Pons (tissue), 1 donor: Measurements from ENCODE around the gene DUSP10.

ENCODE experiments used
- DNase-seq: peaks from one replicate; pipeline ENCODE4 v3.0.0-alpha.2; 2016; ENCODE audit warnings: low spot score

DUSP10 gene

DNA sequence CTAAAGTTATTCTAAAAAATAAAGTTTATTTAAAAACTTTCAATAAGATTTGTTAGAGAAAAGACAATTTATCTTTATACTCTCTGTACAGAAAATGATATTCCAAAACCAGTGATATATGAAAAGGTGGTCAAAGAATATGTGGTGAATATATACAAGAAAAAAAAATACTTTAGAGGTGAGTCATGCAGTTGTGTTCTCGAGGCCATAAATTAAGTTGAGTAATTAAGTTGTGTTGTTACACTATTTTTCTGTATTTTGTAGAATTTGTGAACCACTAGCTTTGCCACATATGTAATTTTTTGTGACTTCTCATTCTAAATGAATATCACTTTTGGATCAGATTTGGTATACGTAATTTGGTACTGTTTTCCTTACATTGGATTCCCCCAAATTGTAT lies 23.6 kb upstream of the DUSP10 start:
- no peak for DNase-seq

DNA sequence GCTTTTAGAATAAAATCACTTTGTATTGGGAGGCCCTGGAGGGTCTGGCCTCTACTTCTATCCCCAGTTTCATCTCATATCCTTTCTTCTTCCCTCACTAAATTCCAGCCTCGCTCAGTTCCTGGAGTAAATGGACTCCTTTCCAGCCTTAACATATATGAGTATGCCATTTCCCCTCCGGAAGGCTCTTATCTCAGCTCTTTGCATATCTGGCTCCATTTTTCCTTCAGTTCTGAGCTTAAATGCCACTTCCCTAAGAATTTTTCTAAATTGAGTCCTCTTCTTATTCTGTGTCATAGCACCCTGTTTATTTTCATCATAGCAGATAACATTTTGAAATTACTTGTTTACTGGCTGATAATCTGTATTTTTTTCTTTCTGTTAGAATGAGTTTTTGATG lies 20.2 kb upstream of the DUSP10 start:
- no peak for DNase-seq

DNA sequence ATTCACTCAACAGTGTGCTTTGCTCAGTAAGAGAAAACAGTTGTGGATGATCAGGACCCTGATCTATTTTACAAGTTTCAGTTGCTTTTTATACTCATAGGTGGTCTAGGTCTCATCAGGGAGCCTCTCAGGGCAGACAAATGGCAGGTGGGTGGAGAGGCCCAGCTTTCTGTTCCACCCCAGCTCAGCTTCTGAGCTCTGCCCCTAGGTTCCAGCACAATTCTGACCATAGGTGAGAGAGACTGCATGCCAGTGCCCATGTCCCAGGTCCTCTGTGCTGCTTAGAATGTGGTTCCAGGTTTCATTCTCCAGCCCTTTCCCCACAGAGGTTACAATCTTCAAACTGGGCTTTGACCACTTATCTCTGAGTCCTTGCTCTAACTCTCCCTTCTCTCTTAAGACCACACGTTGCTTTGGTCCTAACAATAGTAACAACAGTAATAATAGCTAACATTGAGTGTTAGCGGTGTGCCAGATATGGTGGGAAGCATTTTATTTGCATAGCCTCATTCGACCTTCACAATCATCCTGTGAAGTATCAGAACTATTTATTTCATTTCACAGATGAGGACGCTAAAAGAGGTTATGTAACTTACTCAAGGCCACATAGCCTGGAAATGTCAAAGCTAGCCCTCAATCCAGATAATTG lies 19.6 kb upstream of the DUSP10 start:
- no peak for DNase-seq

DNA sequence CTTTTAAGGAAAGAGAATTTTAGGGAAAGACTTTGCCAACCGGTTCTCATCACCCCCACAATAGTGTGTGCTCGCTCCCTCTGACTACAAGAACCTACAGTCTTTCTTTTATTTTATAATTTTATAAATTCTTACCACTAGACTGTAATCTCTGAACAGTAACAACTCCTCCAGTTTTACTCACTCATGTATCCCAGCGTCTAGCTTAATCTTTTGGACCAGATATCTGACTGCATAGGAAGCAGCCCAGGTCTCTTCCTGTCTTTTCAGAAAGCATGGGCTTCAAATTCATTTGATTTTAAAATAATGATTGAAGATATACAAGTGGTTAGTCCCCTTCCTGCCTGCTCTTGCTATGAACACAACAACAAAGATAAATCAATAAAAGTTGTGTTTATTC lies 19.0 kb upstream of the DUSP10 start:
- DNase-seq, result no peak

DNA sequence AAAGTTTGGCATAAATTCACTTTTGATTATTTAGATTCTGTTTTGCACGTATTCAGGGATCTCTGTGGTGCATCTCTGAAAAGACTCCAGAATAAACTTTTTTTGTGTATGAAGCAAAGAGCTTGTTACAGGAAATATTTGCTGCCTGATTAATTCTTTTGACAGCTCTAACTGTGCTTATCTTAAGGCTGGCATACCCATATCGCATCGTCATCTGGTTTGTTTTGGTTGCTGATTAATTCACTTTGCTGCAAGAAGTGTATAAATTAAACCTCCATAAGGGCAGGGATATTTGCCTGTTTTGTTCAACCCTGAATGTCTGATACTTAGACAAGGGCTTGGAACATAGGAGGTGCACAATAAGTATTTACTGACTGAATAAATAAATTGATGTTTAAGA lies 17.5 kb upstream of the DUSP10 start:
- no peak for DNase-seq

DNA sequence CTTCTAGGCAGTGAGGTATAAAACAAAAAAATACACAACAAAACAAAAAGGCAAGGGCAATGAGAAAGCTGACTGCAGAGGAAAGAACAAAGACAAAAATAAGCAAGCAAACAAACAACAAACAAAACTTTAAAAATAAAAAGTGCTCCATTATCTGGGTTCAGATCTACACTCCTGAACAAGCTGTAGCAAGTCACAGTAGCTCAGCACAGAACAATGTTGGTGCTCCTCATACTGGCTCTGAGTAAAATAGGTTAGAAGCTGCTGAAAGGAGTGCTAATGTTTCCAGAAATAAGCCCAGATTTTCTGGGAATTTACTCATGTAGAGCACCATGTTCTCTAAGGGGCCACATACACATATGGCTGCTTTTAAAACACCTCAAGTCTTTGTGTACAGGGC lies 16.6 kb upstream of the DUSP10 start:
- DNase-seq, result no peak

DNA sequence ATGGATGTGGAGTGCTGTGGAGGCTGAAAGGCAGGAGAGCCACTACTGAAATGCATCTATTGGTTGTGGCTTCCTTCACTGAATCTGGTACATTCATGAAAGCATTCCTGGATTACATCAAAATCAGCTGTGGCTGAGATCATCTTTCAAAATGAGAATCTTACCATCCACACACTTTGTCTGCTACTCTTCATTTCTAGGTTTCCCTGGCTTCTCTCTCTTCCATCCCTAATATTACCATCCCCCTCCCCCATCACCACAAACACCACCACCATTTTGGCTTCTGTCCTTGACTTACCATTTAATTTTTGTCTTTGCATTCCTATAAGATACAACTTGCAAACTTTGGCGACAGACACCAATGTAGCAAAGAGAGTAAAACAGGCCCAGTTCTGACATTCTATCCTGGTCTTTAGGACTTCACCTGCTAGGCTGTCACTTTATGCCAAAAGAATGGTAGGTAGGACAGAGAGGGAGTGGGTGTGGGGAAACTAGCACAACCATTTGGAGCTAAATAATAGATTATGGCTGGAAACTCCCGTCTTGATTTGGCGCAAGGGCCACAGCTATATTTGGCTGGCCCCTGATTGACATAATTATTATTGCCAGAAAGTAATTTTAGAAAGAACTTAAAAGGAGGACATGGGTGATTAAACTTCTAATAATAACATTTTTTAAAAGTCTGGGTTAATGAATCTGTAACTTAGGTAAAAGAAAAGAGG lies 15.1 kb upstream of the DUSP10 start:
- no peak for DNase-seq

DNA sequence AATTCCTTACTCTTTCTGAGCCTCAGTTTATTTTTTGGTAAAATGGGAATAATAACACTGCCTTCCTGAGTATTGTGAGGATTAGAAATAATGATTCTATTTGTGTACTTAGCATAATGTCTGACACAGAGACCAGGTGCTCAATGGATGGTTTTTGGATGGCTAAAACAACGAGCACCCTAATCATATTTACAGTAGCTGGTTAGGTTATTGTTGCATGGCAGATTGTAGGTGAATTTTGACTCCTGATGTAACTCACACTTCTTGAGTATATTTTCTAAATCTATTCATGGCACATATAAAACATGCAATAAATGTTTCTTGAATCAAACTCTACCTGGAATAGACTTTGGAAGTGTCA lies 11.9 kb upstream of the DUSP10 start:
- no peak for DNase-seq

DNA sequence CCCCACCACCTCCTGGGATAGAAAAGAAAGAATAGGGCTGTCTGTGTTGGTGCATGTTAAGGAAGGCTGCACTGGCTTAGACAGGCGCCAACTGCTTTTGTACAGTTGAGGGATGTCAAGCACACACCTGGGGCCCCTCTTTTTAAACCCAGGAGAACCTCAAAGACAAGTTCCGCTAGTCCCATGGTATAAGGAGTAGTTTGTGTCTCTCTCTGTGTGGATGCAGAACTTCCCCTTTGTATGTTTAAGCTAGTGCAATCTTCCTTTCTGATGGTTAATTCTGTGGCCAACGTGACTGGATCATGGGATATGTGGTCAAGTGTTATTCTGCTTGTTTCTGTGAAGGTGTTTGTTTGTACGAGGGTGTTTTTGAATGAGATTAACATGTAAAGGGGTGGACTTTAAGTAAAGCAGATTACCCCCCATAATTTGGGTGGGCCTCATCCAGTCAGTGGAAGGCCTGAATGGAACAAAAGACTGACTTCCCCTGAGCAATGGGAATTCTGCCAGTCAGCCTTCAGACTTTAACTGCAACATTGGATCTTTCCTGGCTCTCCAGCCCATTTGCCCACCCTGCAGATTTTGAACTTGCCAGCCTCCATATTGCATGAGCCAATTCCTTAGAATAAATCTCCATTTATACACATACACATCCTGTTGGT lies 9.5 kb upstream of the DUSP10 start:
- DNase-seq, result peak; percentile 52

DNA sequence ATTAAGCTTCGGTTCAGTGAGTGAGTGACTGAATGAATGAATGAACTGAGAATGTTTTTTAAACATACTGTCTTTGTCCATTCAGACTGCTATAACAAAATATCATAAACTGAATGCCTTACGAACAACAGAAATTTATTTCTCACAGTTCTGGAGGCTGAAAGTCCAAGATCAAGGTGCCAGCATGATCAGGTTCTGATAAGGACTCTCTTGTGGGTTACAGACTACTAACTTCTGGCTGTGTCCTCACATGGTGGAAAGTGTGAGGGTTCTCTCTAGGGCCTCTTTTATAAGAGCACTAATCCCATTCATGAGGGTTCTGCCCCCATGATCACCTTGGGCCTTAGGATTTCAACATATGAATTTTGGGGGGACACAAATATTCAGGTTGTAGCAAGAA lies 7.1 kb upstream of the DUSP10 start:
- DNase-seq, result no peak

DNA sequence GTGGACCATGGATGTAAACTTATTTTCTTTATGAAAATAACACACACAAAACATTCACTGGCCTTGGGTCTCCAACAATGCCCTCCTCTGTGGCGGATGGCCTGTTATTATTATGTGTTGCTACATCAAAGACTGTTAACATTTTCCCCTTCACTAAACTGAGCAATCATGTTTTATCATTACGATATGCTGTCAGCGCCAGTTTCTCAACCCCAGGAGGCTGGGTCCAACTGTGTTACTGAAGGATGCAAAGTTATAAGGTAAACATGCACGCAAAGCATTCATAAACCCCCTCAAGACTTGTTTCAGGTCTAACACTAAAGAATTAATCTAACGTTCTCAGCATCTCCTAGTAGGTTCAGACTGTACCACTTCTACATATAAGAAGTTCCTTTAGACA lies 6.0 kb upstream of the DUSP10 start:
- DNase-seq, result no peak

DNA sequence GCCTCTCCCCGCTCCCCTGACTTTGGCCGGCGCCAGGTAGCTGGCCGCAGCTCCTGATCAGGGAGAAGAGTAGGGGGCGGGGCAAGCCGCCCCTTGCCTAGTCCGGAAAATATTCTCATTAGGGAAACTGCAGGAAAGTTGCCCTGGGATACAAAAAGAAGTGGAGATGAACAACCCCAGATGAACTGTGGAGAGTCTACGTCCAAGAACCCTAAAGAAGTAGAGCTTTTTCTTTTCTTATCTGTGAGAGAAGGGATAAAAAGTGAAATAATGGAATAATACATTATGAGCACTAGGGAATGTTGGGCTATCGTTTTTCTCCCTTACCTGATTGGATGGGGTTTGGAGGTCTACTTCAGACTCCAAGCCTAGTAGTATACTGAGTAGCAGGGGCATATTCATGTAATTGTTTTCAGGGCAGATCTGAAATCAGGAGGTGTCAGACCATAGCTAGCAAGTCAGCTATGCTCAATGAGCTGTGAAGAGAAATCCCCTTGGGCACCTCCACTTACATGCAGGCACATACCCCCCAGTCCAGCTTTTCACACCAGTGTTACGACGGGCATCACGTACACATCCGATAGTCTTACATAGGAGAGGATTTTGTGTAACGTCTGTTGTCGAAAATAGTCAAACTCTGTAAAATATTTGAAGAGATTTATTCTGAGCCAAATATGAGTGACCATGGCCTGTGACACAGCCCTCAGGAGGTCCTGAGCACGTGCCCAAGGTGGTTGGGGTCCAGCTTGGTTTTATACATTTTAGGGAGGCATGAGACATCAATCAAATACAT lies 1.7 kb upstream of the DUSP10 start:
- peak; percentile 58 for DNase-seq

DNA sequence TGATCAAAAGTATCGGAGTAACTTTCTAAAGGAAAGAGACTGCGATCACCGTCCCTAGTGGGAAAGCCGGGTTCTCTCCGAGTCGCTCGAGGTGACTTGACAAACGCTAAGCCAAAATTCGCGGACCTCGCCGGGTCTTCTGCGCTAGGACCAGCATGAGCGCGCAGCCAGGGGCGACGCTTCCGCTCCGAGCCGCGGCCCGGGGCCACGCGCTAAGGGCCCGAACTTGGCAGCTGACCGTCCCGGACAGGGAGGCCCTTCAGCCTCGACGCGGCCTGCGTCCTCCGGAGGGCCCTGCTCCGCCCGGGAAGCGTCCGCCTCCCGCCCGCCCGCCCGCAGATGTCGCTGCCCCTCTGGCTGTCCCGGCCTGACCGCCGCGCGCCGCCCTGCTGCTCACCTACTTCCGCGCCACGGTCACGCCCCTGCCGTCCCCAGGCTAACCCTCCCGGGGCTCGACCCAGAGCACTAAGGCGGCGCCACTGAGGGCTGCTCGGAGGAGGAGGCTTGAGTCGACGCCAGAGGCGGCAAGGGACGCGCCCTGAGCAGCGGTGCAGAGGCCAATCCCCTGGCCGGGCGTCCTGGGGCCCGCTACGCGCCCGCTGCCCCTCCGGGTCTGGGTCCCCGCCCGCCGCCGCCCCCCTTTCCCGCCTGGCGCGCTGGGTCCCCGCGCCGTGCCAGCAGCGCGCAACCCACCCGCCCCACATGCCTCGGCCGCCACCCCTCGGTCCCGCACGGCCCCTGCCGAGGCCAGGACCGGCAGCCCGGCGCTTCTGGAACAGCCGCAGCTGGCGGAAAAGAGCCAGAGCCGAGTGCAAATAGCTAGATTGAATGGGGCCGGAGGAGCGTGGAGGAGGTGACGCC lies 896 bp upstream of the DUSP10 start:
- DNase-seq, result no peak

DNA sequence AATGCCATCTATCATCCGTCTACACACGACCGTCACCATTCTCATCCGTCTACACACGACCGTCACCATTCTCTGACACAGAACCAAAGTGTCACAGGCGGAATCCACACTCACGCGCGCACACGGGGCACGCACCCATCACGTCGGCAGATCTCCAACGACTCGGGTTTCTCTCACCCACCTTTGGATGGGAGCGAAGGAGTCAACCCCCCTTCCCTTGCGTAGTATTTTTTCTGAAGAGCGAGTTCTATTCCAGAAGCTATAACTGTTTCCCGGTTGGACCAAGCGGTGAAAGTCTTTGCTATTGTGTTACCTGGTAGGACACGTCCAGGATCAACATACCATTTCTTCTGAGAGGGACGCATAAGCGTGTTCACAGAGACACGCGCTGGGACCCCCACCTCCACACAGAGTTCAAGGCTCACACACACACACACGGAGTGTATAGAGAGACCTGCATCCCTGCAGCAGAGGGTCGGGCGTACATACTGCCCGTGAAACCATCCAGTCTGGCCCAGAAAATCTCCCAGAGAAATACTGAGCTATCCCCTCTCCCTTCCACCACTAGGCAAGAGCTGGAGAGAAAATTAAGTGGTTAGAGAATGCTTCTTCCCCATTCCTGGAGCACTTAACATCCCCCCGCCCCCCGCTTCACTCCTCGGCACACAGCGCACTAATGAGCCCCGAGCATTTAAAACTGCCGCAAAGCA lies 741 bp downstream of the DUSP10 start:
- peak; percentile 46 for DNase-seq

DNA sequence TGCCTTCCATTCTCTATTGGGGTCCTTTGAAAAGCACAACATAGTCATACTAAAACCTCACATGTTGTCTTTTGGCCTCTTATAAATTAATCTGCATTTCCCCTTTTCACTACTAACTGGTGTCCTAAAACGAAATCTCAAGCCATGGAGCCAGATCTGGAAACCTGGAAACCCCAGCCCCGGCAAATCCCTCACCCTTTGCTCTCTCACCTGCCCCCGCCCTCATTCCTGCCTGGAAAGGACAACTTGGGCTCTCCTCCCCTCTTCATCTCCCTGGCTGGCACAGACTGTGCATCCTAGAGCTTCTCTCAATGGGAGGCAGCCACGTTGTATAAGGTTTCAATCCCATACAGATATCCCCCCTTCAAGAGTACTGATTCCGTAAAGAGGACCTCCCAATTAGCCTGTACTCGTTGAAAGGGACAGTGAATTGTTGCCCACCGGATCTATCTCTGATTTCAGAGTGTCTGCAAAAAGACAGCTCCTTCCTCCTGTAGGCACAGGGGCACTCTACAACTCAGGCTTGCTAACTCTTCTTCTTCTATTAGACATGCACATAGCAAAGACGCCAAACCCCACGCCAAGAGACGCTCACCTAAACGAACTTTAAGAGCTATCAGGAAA lies 1.4 kb downstream of the DUSP10 start:
- peak; percentile 53 for DNase-seq

DNA sequence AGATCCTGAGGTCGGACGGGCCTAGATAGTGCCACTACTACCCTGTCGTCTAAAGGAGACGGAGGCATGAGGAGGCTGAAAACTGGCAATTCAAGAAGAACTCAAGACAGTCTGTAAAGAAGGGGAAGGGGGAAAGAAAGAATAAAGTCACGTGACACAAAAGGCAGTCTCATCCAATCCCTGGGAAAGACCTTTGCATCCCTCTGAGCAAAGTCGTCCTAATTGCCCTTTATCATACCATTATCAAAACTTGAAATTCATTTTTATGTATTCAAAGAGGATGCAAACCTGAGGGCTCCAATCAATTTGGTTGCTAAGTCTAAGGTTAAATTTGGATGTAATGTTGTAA lies 2.2 kb downstream of the DUSP10 start:
- DNase-seq, result peak; percentile 42

DNA sequence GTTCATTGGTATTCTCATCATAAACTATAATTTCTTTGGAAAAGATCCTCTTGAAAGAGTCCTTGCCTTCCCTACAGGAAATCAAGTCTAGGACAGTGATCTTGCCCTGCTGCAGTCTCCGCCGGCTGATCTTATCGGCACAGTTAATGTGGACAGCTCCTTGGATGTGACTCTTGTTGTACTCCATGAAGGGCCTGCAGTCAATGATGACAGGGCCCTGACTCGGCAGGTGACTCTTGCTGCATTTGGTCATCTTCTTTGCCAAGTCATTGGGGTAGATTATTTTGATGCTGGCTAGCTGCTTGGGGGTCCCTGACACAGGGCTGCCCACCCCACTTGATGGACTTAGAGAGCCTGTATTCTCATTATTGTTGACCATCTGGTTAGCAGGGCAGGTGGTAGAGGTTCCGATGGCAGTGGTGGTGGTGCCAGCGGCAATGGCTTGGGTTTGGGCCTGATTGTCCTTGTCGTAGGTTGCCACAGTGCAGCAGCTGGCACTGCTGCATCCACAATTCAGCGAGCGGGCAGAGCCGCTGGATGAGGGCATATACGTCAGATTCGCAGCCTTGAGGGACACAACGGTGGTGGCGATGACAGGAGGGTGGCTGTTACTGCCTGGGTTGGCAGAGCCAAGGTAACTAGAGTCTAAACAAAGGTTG lies 2.7 kb downstream of the DUSP10 start:
- DNase-seq, result peak; percentile 45

DNA sequence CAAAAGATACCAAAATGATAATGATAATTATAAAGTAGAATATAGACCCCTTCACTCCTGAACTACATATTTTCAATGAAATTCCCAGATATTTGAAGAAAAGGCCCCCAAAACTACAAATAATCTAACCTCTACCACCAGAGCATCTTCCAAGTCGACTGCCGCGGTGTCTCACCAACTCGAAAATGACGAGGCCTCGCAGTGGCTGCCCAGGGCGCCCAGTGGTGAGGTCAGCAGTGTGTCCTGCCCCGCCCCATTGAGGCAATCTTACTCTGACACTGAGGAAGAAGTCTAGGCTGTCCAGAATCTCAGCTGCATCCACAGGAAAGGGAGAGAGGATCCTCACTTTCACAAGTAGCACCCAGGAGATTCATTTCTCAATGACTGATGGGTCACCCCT lies 5.2 kb downstream of the DUSP10 start:
- DNase-seq, result peak; percentile 37

DNA sequence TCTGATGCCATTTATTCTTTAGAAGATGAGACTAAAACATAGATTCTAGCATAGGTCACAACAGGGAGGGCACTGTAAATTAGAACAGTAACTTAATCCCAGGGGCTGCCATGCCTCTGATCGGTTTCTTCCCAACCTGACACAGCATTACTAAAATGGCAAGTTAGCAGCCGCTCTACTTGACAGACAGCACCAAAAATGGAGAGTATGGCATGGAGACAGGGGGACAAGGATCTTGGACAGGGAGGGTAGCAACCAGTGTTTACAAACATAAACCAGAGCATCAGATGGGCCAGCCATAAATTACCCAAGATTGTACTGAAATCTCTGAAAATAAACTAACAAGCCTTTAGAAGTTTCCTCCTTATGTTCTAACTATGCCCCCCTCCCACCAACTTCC lies 5.9 kb downstream of the DUSP10 start:
- no peak for DNase-seq

DNA sequence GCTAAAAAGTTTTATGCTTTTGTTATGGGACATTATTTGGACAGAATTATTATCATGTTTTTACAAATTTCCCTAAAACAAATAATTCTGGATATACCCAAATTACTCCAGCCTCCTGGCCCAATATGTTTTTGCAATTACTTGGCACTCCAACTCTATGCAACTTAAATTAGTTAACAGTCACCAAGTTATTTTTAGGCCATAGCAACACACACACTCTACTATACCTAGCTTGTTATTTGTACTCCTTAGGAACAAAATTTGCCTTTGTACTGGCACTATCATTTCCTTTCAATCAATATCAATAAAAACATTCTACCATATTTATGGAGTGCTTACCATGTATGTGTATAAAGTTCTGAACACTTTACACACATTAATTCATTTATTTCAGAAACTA lies 7.7 kb downstream of the DUSP10 start:
- DNase-seq, result no peak
